Common myeloid progenitor, CD34-positive (primary cell): Measurements from ENCODE around the gene ID2.
A peak's percentile ranks its signal among the peaks of the same experiment; 100 is the strongest.

Experiments used
- CTCF ChIA-PET: fragments of 350-600 bp; sonication (Branson Sonifier 250); formaldehyde crosslinking; loops from one replicate; lab custom pipeline; 2021; ENCODE audit warnings: antibody characterized with exemption; lab: Charles Lee
- POLR2A ChIA-PET: fragments of 350-600 bp; sonication (Branson Sonifier 250); formaldehyde crosslinking; loops from one replicate; lab custom pipeline; 2021; ENCODE audit warnings: antibody characterized with exemption; lab: Charles Lee
- DNase-seq, 3 donors: peaks; one replicate each; pipeline versions ENCODE4 v3.0.0 to v3.0.0-alpha.2; 2013
- H3K27ac ChIP-seq, 2 experiments: 1 replicate in 1 of 2; 2 replicates in 1 of 2; pipeline ENCODE4 v1.7.0; 2013; ENCODE audit warnings: inconsistent platforms in 2 of 2, low read length in 2 of 2, mild to moderate bottlenecking in 2 of 2, low read depth in 1 of 2, moderate library complexity in 1 of 2; ENCODE audit not compliant: severe bottlenecking in 2 of 2, insufficient read depth in 1 of 2, poor library complexity in 1 of 2
- H3K27me3 ChIP-seq, 5 experiments: replicated peaks in 2 of 5; 1 replicate in 3 of 5; 2 replicates in 2 of 5; pipeline versions ENCODE4 v1.6.1 to v1.7.0; 2013; ENCODE audit warnings: low read length in 4 of 5, mild to moderate bottlenecking in 2 of 5, moderate library complexity in 2 of 5, inconsistent platforms in 1 of 5; ENCODE audit not compliant: insufficient read depth in 5 of 5, control insufficient read depth in 4 of 5
- H3K36me3 ChIP-seq, 4 experiments: 1 replicate in 2 of 4; 2 replicates in 2 of 4; pipeline versions ENCODE4 v1.6.1 to v1.7.0; 2013; ENCODE audit warnings: low read length in 3 of 4, control low read depth in 1 of 4, mild to moderate bottlenecking in 1 of 4; ENCODE audit not compliant: control insufficient read depth in 4 of 4, insufficient read depth in 4 of 4
- H3K4me1 ChIP-seq, 4 experiments: 1 replicate in 3 of 4; 2 replicates in 1 of 4; pipeline versions ENCODE4 v1.6.1 to v1.7.1; 2013; ENCODE audit warnings: low read length in 3 of 4, mild to moderate bottlenecking in 3 of 4, control low read depth in 1 of 4, inconsistent platforms in 1 of 4, moderate library complexity in 1 of 4; ENCODE audit not compliant: control insufficient read depth in 4 of 4, insufficient read depth in 4 of 4; ENCODE audit errors: control extremely low read depth in 1 of 4
- H3K4me3 ChIP-seq, 7 experiments: 1 replicate in 4 of 7; 2 replicates in 3 of 7; pipeline versions ENCODE4 v1.5.1 to v1.7.0; 2013; ENCODE audit warnings: mild to moderate bottlenecking in 7 of 7, low read length in 6 of 7, moderate library complexity in 6 of 7, inconsistent platforms in 2 of 7, low read depth in 2 of 7, control low read depth in 1 of 7; ENCODE audit not compliant: insufficient read depth in 4 of 7, control insufficient read depth in 1 of 7; ENCODE audit errors: extremely low read depth in 1 of 7
- H3K9me3 ChIP-seq, 5 experiments: 1 replicate in 4 of 5; 2 replicates in 1 of 5; pipeline versions ENCODE4 v1.6.1 to v1.7.1; 2013; ENCODE audit warnings: low read length in 4 of 5, mild to moderate bottlenecking in 2 of 5, inconsistent platforms in 1 of 5, low read depth in 1 of 5, moderate library complexity in 1 of 5; ENCODE audit not compliant: control insufficient read depth in 4 of 5, insufficient read depth in 2 of 5; ENCODE audit errors: control extremely low read depth in 1 of 5
- WGBS: methylation state at CpG from one replicate; pipeline ENCODE4 v1.1.5; 2013; ENCODE audit not compliant: insufficient coverage; 5-methylcytosine and 5-hydroxymethylcytosine counted together

The ID2 gene

GRCh38 chr2:8669157-8669817, 12.6 kb upstream of the ID2 start:
- ChIA-PET CTCF (interaction anchor here (1.1 to 1.3 kb wide), 3 partner anchors 12 to 130 kb away, joined by 3 read pairs; partner anchors contain the start of gene ID2), POLR2A (no interaction called here)
- H3K36me3 ChIP-seq, result no peaks in the 10 kb centered on the region
- no peaks in the 10 kb centered on the region for H3K27me3 ChIP-seq
- H3K27ac ChIP-seq, result no peak overlapping the region
- peaks cover 0 to 7% (median 5%) of the 10 kb centered on the region in 4 experiments for H3K4me1 ChIP-seq
- H3K9me3 ChIP-seq, result peaks cover 3 to 12% (median 8%) of the 10 kb centered on the region in 5 experiments
- 100% methylated on average over 2 of the region's 3 CpGs for WGBS
- no peak for DNase-seq
- H3K4me3 ChIP-seq, result no peak overlapping the region

- CTCF ChIA-PET, result no interaction called here
Observed at GRCh38 chr2:8670580-8670979, 11.3 kb upstream of the ID2 start.

GRCh38 chr2:8671176-8671575, 10.7 kb upstream of the ID2 start:
- no peak overlapping the region for H3K27ac ChIP-seq
- 96% methylated on average over 5 of the region's 8 CpGs for WGBS
- ChIA-PET POLR2A (no interaction called here), CTCF (no interaction called here)
- peaks cover 3 to 11% (median 7%) of the 10 kb centered on the region in 5 experiments for H3K27me3 ChIP-seq
- H3K36me3 ChIP-seq, result no peaks in the 10 kb centered on the region
- H3K4me3 ChIP-seq, result no peak overlapping the region
- DNase-seq, result no peak
- peaks cover 3 to 31% (median 20%) of the 10 kb centered on the region in 5 experiments for H3K9me3 ChIP-seq
- peaks cover 0 to 3% (median 1%) of the 10 kb centered on the region in 4 experiments for H3K4me1 ChIP-seq

More at GRCh38 chr2:8670580-8670979, 11.3 kb upstream of the ID2 start:
- no peaks in the 10 kb centered on the region for H3K36me3 ChIP-seq
- no peaks in the 10 kb centered on the region for H3K4me1 ChIP-seq
- DNase-seq, result no peak
- peaks cover 3 to 25% (median 18%) of the 10 kb centered on the region in 5 experiments for H3K9me3 ChIP-seq
- H3K27ac ChIP-seq, result no peak overlapping the region
- H3K27me3 ChIP-seq, result peaks cover 0 to 5% (median 4%) of the 10 kb centered on the region in 5 experiments
- 98% methylated on average over 4 of the region's 7 CpGs for WGBS
- POLR2A ChIA-PET, result no interaction called here
- no peak overlapping the region for H3K4me3 ChIP-seq

GRCh38 chr2:8671802-8672201, 10.1 kb upstream of the ID2 start:
- no peak for DNase-seq
- Histone ChIP-seq H3K36me3 (no peaks in the 10 kb centered on the region), H3K27ac (no peak overlapping the region), H3K27me3 (peaks cover 3 to 17% (median 7%) of the 10 kb centered on the region in 5 experiments), H3K4me3 (no peak overlapping the region), H3K4me1 (peaks cover 0 to 9% (median 6%) of the 10 kb centered on the region in 4 experiments), H3K9me3 (peaks cover 3 to 33% (median 20%) of the 10 kb centered on the region in 5 experiments)
- WGBS, result 80% methylated on average over 3 of the region's 3 CpGs
- ChIA-PET CTCF (no interaction called here), POLR2A (no interaction called here)

- POLR2A ChIA-PET, result interaction anchor here (0.8 kb wide), 1 partner anchor 9 kb away, joined by 4 read pairs; the partner anchor contains the start of gene ID2
- CTCF ChIA-PET, result no interaction called here
- WGBS, result 100% methylated on average over 2 of the region's 3 CpGs
Observed at GRCh38 chr2:8672940-8673339, 8.9 kb upstream of the ID2 start.

GRCh38 chr2:8673381-8673780, 8.5 kb upstream of the ID2 start:
- WGBS, result 100% methylated on average over 1 of the region's 3 CpGs
- ChIA-PET POLR2A (interaction anchor here (0.8 kb wide), 1 partner anchor 9 kb away, joined by 4 read pairs; the partner anchor contains the start of gene ID2), CTCF (no interaction called here)
- DNase-seq, result no peak
- peaks cover 3 to 30% (median 14%) of the 10 kb centered on the region in 5 experiments for H3K27me3 ChIP-seq
- no peak overlapping the region for H3K27ac ChIP-seq
- H3K4me1 ChIP-seq, result peaks cover 0 to 25% (median 22%) of the 10 kb centered on the region in 4 experiments
- H3K9me3 ChIP-seq, result peaks cover 3 to 33% (median 20%) of the 10 kb centered on the region in 5 experiments
- H3K36me3 ChIP-seq, result no peaks in the 10 kb centered on the region
- H3K4me3 ChIP-seq, result no peak overlapping the region

More at GRCh38 chr2:8672940-8673339, 8.9 kb upstream of the ID2 start:
- peaks cover 3 to 33% (median 20%) of the 10 kb centered on the region in 5 experiments for H3K9me3 ChIP-seq
- no peak overlapping the region for H3K4me3 ChIP-seq
- no peak for DNase-seq
- H3K27ac ChIP-seq, result no peak overlapping the region
- peaks cover 0 to 21% (median 17%) of the 10 kb centered on the region in 4 experiments for H3K4me1 ChIP-seq
- peaks cover 3 to 28% (median 14%) of the 10 kb centered on the region in 5 experiments for H3K27me3 ChIP-seq
- no peaks in the 10 kb centered on the region for H3K36me3 ChIP-seq

- CTCF ChIA-PET, result no interaction called here
- POLR2A ChIA-PET, result no interaction called here
- no peak overlapping the region for H3K27ac ChIP-seq
- peaks cover 3 to 33% (median 20%) of the 10 kb centered on the region in 5 experiments for H3K9me3 ChIP-seq
- H3K27me3 ChIP-seq, result peaks cover 3 to 30% (median 14%) of the 10 kb centered on the region in 5 experiments
- 98% methylated on average over 5 of the region's 8 CpGs for WGBS
- no peak overlapping the region for H3K4me3 ChIP-seq
- peaks cover 0 to 31% (median 27%) of the 10 kb centered on the region in 4 experiments for H3K4me1 ChIP-seq
- DNase-seq, result peak in 2 of 3 donors; percentile 53 to 55
- no peaks in the 10 kb centered on the region for H3K36me3 ChIP-seq
Observed at GRCh38 chr2:8674420-8675009, 7.3 kb upstream of the ID2 start.
